DMS53 (cell line): ENCODE measurements around the gene GADD45A.

Experiments
- DNase-seq: peaks from one replicate; lab custom pipeline; 2025; lab: John Stamatoyannopoulos, UW

The GADD45A gene

GRCh38 chr1:67689267-67690017 is 4.4 kb downstream of the GADD45A start:
- DNase-seq: peak; percentile 50

- DNase-seq: no peak
These were observed 5.0 kb downstream of the GADD45A start for GRCh38 chr1:67690018-67690363.

DNA sequence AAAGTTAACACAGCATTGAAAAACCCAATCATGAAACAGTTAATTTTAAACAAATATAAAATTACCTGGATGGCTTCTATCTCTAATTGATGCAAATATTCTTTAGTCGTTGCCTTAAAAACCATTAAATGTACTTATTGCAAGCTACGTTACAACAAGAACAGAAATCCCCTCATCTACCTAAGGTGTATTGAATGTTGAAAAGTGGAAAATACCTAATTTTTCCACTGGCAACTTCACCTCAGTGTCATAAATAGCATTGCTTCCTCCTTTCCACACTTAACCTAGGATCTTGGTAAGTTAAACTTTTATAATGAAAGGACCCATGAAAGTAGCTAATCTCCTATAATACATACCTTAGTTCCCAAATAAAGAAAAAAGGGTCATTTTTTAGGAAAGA is 5.4 kb downstream of the GADD45A start:
- DNase-seq: no peak

DNA sequence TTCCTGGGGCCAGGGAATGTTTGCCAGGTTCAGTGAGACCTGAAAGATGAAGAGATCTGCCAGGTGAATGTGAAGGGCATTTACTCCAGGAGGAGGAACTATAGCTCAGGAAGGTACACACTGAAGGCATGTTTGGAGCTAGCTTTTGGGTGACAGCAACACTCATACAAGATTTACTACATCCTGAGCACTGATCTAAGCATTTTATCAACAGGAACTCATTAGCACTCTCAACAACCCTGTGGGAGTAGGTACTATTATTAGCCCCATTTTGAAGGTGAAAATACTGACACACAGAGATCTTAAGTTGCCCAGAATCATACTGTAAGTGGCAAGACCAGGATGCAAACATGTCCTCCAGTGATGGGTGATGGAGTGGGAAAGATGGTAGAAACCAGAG is 6.7 kb downstream of the GADD45A start:
- peak; percentile 88 for DNase-seq

DNA sequence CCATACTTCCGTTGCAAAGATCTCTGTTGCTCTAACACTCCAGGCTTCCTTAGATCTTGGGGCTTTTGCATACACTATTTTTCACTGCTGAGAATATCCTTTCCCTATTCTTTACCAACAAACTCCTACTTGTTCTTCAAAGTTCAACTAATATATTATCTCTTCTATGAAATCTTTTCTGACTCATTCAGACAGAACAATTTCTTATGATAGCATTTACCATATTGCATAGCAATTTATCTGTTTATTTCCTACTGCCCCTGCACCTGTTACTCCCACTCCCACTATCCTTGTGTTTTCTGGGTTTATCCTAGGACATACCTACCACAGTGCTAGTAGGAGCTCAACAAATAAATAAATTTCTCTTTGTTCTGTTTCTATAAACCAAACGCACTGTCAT is 11.0 kb downstream of the GADD45A start:
- no peak for DNase-seq

- DNase-seq: no peak
These were observed 11.7 kb downstream of the GADD45A start for GRCh38 chr1:67696708-67697107.

GRCh38 chr1:67700220-67700619 is 15.2 kb downstream of the GADD45A start:
- peak; percentile 54 for DNase-seq

GRCh38 chr1:67700692-67701410 is 15.8 kb downstream of the GADD45A start:
- DNase-seq: peak; percentile 96

DNA sequence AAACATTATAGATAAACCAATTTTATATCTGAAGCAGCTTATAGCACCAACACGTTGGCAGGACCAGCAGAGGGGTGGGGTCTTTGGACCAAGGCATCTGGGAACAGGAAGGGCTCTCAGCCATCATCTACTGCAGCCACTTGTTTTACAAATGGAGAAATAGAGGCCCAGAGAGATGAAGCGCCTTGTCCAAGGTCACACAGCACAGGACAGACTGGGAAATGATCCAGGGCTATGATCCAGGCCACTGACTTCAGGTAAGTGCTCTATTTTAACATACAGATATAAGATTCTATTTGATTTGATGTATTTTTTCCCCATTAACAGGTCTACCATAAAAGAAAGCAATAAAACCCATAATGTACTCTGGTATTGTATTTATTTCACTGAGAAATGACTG is 16.9 kb downstream of the GADD45A start:
- no peak for DNase-seq

GRCh38 chr1:67704351-67704750 is 19.4 kb downstream of the GADD45A start:
- no peak for DNase-seq

DNA sequence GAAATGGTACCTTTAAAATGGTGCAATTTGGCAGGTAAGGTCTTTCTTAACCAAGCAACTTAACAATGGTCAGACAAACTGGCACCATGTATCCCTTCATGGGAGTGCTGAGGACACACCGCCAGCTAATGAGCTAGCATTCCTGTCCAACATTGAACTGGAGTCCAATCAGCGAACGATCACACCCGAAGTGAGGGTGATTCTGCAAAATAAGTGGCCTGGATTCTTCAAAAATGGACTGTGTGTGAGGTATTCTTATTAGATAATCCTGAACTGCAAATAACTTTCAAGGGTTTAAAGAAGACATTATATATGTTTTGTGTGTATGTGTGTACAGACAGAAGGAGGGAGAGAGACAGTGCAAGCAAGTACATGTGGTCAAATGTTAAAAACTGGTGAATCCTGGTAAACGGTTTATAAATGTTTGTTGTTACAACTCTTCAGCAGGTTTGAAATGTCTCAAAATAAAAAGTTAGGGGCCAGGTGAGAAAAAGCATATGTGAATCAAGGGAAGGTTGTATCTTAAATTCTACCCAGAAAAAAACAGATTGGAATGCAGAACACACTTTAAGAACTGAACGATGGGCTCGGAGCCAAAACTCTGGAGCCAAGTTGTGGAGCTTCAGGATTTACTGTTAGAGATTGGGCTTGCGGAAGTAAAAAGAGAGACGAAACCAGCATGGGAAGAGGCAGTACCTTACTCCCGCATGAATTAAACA is 20.9 kb downstream of the GADD45A start:
- DNase-seq: no peak

DNA sequence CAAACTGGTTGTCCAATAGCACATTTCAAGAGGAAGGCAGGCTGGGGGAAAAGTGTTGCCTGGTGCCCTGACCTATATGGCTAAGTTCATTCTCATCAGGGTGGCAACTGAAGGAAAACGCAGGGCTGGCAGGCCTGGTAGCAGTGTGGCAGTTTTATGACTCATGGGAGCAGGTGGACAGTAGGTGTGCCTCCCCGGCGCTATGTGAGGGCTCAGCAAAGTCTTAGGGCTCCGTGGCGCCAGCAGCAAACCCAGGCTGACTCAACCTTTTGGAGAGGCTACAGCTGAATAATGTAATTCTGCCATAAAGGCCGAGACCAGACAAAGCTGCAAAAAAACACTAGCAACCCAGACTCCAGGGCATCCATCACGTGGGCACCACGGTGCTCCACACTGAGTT is 23.6 kb downstream of the GADD45A start:
- DNase-seq: peak; percentile 98

- DNase-seq: no peak
These were observed 25.4 kb downstream of the GADD45A start for GRCh38 chr1:67710417-67710816.

DNA sequence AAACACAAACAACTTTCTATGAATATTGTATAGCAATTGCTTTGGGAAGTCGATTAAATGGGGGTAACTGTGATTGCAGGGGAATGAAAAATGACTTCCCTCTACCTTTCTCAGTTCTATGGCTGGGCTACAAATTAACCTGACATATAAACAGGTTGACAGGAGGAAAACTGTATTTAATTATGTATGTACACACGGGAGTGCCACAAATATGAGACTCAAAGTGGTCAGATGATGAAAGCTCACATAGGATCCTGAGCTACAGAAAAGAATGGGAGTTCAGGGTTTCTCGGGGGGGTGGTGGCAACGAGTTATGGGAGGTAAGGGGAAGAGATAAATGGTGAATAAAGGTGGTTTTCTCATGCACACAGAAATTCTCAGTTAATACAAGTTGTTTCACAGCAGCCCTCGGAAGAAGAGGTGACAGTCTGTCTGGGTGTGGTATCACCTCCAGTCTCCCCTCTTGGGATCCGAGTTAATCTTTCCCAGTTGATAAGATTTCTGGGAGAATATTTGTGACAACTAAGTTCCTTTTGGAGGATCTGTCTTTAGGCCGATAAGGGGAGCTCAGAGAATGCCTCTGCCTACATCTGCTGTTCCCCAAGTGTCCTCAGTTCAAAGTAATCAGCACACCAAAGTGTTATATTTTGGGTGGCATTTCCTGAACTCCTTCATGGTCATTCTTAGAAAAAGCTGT is 26.3 kb downstream of the GADD45A start:
- DNase-seq: peak; percentile 48

DNA sequence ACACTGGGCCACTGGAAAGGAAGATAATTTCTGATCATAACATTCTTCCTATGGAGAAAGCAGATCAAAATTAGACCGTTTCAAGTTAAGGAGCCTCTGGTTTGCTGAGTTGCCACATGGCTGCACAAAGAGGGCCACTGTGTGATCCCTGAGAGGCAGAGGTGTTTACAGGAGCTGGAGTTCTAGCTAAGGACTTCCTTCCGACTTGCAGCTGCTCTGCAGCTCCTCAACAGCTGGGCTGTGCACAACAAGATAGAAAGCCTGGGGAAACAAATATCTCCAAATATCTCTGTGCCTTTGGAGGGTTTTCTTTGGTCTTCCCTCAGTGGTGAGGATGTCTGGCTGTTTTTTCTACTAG is 26.8 kb downstream of the GADD45A start:
- DNase-seq: peak; percentile 86

GRCh38 chr1:67713057-67713846 is 28.3 kb downstream of the GADD45A start:
- DNase-seq: peak; percentile 96

DNA sequence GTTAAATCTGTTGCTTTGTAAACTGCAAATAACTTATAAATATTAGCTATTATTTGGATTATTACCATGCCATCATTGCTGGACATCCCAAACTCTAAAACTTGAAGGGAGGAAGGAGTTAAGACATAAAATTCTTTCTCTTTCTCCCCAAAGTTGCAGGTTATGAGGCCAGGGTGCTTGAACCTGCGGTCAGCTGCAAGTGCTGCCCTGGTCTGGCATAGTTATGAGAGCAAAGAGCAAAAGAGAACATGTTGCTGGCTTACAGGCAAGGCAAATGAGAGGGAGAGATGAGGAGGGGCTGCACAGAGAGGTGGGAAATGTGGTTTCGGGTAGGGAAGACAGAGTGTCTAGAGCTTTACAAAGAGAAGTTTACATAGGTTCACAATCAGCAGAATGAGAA is 30.8 kb downstream of the GADD45A start:
- no peak for DNase-seq

DNA sequence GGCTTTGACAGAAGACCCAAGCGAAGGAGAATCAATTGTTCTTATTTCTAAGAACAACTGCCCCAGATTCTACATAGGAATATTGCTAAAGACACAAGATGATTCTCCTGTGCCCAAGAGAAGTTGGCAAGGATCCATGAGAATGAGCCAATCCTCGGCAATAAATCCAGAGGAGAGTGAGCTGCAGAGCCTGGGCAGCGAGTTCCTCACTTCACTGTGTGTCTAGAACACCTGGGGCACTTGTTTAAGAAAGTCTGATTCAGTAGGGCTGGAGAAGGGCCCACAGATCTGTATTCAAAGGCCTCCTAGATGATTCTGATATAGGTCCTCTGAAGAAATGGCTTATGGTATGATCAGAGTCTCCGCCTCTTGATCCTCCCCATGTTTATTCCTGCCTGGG is 31.8 kb downstream of the GADD45A start:
- peak; percentile 51 for DNase-seq

GRCh38 chr1:67717876-67718275 is 32.9 kb downstream of the GADD45A start:
- peak; percentile 90 for DNase-seq

DNA sequence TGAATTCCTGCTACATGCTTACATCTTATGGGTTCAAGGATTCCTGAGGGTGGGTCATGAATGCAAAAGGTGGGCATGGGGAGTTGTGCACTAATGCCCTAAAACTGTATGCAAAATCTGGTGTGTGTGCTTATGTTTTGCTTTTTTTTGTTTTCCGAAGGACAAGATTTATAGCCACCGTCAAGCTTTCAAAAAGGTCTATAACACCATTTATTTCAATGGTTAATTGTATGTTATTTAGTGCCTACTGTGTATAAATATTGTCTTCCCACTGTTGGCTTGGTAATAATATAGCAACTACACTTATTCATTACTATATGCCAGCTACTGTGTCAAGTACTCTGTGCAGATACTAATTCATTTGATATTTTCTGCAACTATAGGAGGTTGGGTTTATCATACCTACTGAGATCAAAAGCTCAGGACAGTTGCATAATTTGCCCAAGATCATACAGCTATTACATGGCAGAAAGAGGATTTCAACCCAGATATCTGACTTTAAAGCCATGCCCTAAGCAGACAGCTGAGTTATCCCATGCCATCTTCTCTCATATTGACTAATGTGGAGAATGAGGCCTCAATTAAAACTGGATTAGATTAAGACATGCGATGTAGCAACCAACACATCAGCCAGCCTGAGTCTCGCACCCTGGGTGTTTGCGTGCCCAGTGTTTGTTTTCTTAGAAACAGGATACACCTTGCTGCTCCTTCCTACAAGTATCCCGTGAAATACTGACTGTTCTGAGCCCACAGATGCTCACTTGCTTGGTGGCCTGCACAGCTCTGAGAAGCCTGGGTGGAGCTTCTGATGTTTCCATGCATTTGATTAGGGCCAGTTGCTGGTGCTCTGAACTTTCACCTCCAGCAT is 34.6 kb downstream of the GADD45A start:
- peak; percentile 90 for DNase-seq

- DNase-seq: no peak
These were observed 36.1 kb downstream of the GADD45A start for GRCh38 chr1:67721112-67721511.
